K562 (cell line): ENCODE measurements around the gene ZBTB44. TPM values are rescaled to one million over a fixed set of nuclear protein-coding genes. Genes with fewer than 3 reads are reported as not detected.

Experiments
- ATAC-seq: fragments of 200-7000 bp; cut with Tn5 transposase; 3 replicates; pipeline ENCODE4 v1.9.1; 2020; ENCODE audit warnings: moderate library complexity
- BruUV-seq: library from RNA; stranded (reverse); fragments of 400-500 nt; replicated peaks from 2 replicates; lab custom pipeline; 2021; lab: Mats Ljungman, UMichigan
- CTCF ChIA-PET: fragments of 300-600 bp; formaldehyde crosslinking; extraction: SDS; loops from one replicate; lab custom pipeline; 2021; ENCODE audit warnings: low intra/inter-chr PET ratio; lab: Yijun Ruan, JAX
- POLR2A ChIA-PET: fragments of 300-600, 350-650 bp; sonication (Branson Sonifier 250); formaldehyde crosslinking; extraction: SDS; loops from one replicate; lab custom pipeline; 2021; ENCODE audit warnings: antibody characterized with exemption, inconsistent platforms; lab: Yijun Ruan, JAX
- DNase-seq, 4 experiments: peaks; one replicate each; pipeline versions ENCODE4 v3.0.0 to v3.0.0-alpha.2; 2011 to 2018; ENCODE audit warnings: low spot score in 3 of 4, mixed read lengths in 3 of 4; ENCODE audit errors: extremely low read depth in 1 of 4
- FAIRE-seq: peaks from 2 replicates; lab custom pipeline; 2011; peaks lifted over from hg19 to GRCh38; lab: Jason Lieb, UNC
- H2AFZ ChIP-seq: 2 replicates; pipeline ENCODE4 v1.6.0; 2011; ENCODE audit warnings: low read depth, low read length, control low read depth, inconsistent platforms
- H3K27ac ChIP-seq: fragments of 200-600 bp; 3 replicates; pipeline ENCODE4 v1.8.0; 2011; ENCODE audit warnings: low read depth, mild to moderate bottlenecking, control low read depth, inconsistent platforms, low read length, moderate library complexity, mixed read lengths; ENCODE audit errors: extremely low read depth
- H3K27me3 ChIP-seq, 2 experiments: fragments of 300-600 bp in 1 of 2; 2 replicates in 1 of 2; 3 replicates in 1 of 2; pipeline versions ENCODE4 v1.6.0 to v1.8.0; 2011; ENCODE audit warnings: inconsistent platforms in 2 of 2, low read length in 2 of 2, mild to moderate bottlenecking in 1 of 2, mixed read lengths in 1 of 2, moderate library complexity in 1 of 2; ENCODE audit not compliant: control insufficient read depth in 2 of 2, insufficient read depth in 2 of 2
- H3K36me3 ChIP-seq: fragments of 300-600 bp; 3 replicates; pipeline ENCODE4 v1.8.0; 2011; ENCODE audit warnings: mild to moderate bottlenecking, low read length, inconsistent platforms; ENCODE audit not compliant: control insufficient read depth, insufficient read depth
- H3K4me1 ChIP-seq, 2 experiments: fragments of 200-600 bp in 1 of 2; replicated peaks in 1 of 2; 2 replicates in 1 of 2; 3 replicates in 1 of 2; pipeline versions ENCODE4 v1.5.1 to v1.8.0; 2011; ENCODE audit warnings: inconsistent platforms in 2 of 2, low read length in 2 of 2, mild to moderate bottlenecking in 1 of 2, mixed read lengths in 1 of 2, moderate library complexity in 1 of 2; ENCODE audit not compliant: control insufficient read depth in 2 of 2, insufficient read depth in 2 of 2
- H3K4me2 ChIP-seq: 2 replicates; pipeline ENCODE4 v1.6.1; 2011; ENCODE audit warnings: low read length, control low read depth, inconsistent platforms, mixed read lengths; ENCODE audit not compliant: insufficient read depth
- H3K4me3 ChIP-seq: fragments of 200-600 bp; sonication (generic), shearing (Covaris generic); 2 replicates; pipeline ENCODE4 v1.5.1; 2016; ENCODE audit warnings: control low read depth, inconsistent platforms
- H3K79me2 ChIP-seq: fragments of 200-600 bp; 3 replicates; pipeline ENCODE4 v1.8.0; 2011; ENCODE audit warnings: low read length, inconsistent platforms; ENCODE audit not compliant: control insufficient read depth, insufficient read depth
- H3K9ac ChIP-seq, 2 experiments: 2 replicates each; pipeline versions ENCODE4 v1.6.0 to v1.6.1; 2011; ENCODE audit warnings: low read depth in 2 of 2, low read length in 2 of 2, control low read depth in 1 of 2, inconsistent platforms in 1 of 2, mild to moderate bottlenecking in 1 of 2, mixed read lengths in 1 of 2; ENCODE audit not compliant: insufficient read depth in 1 of 2
- H3K9me1 ChIP-seq: one replicate; pipeline ENCODE4 v1.6.0; 2011; ENCODE audit warnings: inconsistent platforms, mild to moderate bottlenecking, low read length, moderate library complexity; ENCODE audit not compliant: control insufficient read depth, insufficient read depth
- H3K9me3 ChIP-seq: replicated peaks from 2 replicates; pipeline ENCODE4 v1.5.1; 2011; ENCODE audit warnings: low read depth, low read length, inconsistent platforms; ENCODE audit not compliant: control insufficient read depth, insufficient read depth
- H4K20me1 ChIP-seq: replicated peaks from 2 replicates; pipeline ENCODE4 v1.6.1; 2011; ENCODE audit warnings: low read length, inconsistent platforms, mixed read lengths; ENCODE audit not compliant: control insufficient read depth, insufficient read depth
- AFF4 ChIP-seq: sonication (generic); formaldehyde crosslinking; IDR thresholded peaks from 2 replicates; pipeline ENCODE4 v1.8.0; 2023; ENCODE audit warnings: mild to moderate bottlenecking, missing genetic modification reagents
- ATF6 ChIP-seq: sonication (generic); formaldehyde crosslinking; IDR thresholded peaks from 2 replicates; pipeline ENCODE4 v1.4.0; 2020; ENCODE audit warnings: mild to moderate bottlenecking, missing genetic modification reagents
- HINFP ChIP-seq: fragments of 450-650 bp; conservative IDR thresholded peaks from 2 replicates; pipeline ENCODE4 v1.6.1; 2016; ENCODE audit warnings: missing genetic modification characterization, low read depth, mild to moderate bottlenecking, control low read depth, missing compliant biosample characterization
- KDM2B ChIP-seq: fragments of 250-450 bp; sonication (Bioruptor Pico); IDR thresholded peaks from 2 replicates; pipeline ENCODE4 v1.8.0; 2021; ENCODE audit warnings: mild to moderate bottlenecking, moderate library complexity
- MYBL2 ChIP-seq, 2 experiments: fragments of 450-650 bp in 1 of 2; sonication (generic) in 1 of 2; formaldehyde crosslinking in 1 of 2; IDR thresholded peaks; 2 replicates each; pipeline versions ENCODE4 v1.6.1 to v1.8.1; 2017 to 2022; ENCODE audit warnings: borderline replicate concordance in 1 of 2, inconsistent platforms in 1 of 2, low read depth in 1 of 2, mild to moderate bottlenecking in 1 of 2, missing genetic modification reagents in 1 of 2, moderate library complexity in 1 of 2
- ZBTB17 ChIP-seq: fragments of 450-650 bp; formaldehyde crosslinking; IDR thresholded peaks from 2 replicates; pipeline ENCODE4 v1.4.0; 2020; ENCODE audit warnings: mild to moderate bottlenecking
- WGBS: fragments of 100-300 bp; shearing (Covaris generic); methylation state at CpG from one replicate; pipeline ENCODE4 v1.1.6; 2016; ENCODE audit warnings: low coverage, mixed read lengths; ENCODE audit not compliant: insufficient coverage; ENCODE audit errors: missing lambda C conversion rate; 5-methylcytosine and 5-hydroxymethylcytosine counted together
- in situ Hi-C: fragments of 300-500 bp; cut with MboI; formaldehyde crosslinking; loops from 4 replicates; pipeline ENCODE4 v1.15.0; 2018; ENCODE audit warnings: inconsistent platforms, mixed read lengths
- intact Hi-C: fragments of 100-400 bp; cut with micrococcal nuclease; formaldehyde crosslinking; loops from 2 replicates; pipeline ENCODE4 v1.14.2; 2022
- polyA plus RNA-seq, 8 experiments: library from polyadenylated mRNA; depleted of rRNA in 4 of 8; stranded (reverse) in 5 of 8; unstranded in 3 of 8; fragments of >200 nt; fragmentation: Nextera tagmentation in 2 of 8; fragmentation: Illumina TruSeq in 1 of 8; extraction: Ambion mirVana in 2 of 8; extraction: Trizol in 1 of 8; gene quantifications; 2 replicates each; pipeline versions ENCODE4 v1.2.1 to v1.2.3, GENCODE V29; 2011 to 2014; ENCODE audit warnings: inconsistent platforms in 1 of 8, missing spikeins in 1 of 8
- total RNA-seq, 7 experiments: library from RNA; depleted of rRNA in 6 of 7; stranded (reverse); fragments of >200 nt in 6 of 7; fragmentation: Illumina TruSeq in 2 of 7; extraction: Trizol in 2 of 7; gene quantifications; 2 replicates each; pipeline versions ENCODE4 v1.2.1 to v1.2.3, GENCODE V29; 2011 to 2021; ENCODE audit warnings: low replicate concordance in 1 of 7
- TF ChIP-seq, protein P1 (sequence below): fragments of 200-800 bp; sonication (Bioruptor generic); IDR thresholded peaks from 2 replicates; pipeline ENCODE4 v1.6.1; 2016; ENCODE audit warnings: missing genetic modification characterization, missing compliant biosample characterization

Gene ZBTB44
- total and polyA plus RNA-seq, 9 of the 15 experiments (the other 6 are each of a cell fraction or from before 2014, with no cell fraction given): 4.7 to 27.1 (median 17.3) TPM

- Histone ChIP-seq H2AFZ (no peak overlapping the region), H3K27me3 (peaks cover 35 to 60% of the 10 kb centered on the region in 2 experiments), H3K36me3 (no peaks in the 10 kb centered on the region), H3K9me3 (no peaks in the 10 kb centered on the region), H3K79me2 (no peaks in the 10 kb centered on the region), H3K9ac (no peak overlapping the region), H3K4me2 (no peak overlapping the region), H3K4me3 (no peak overlapping the region), H4K20me1 (no peaks in the 10 kb centered on the region; the same call in none of the 2 replicates), H3K27ac (no peak overlapping the region), H3K9me1 (no peaks in the 10 kb centered on the region), H3K4me1 (peaks cover 0 to 15% of the 10 kb centered on the region in 2 experiments; a peak in 1 of 5 replicates)
- ChIA-PET POLR2A (no interaction called here), CTCF (no interaction called here)
- no peak for FAIRE-seq
- no peak for ATAC-seq
- in situ Hi-C loops: no loop called here
- DNase-seq: no peak
- intact Hi-C loops: no loop called here
- BruUV-seq: no TSS peak
- 10% methylated on average over 13 of the region's 13 CpGs for WGBS
- no peak for TF ChIP-seq ZBTB17 (CRISPR knock-in tag)
- TF ChIP-seq HINFP: no peak
- no peak for TF ChIP-seq MYBL2 (IDR thresholded peaks at IDR 0.05; ENCODE audit: low read depth)
- no peak for TF ChIP-seq MYBL2 (CRISPR knock-in tag; IDR thresholded peaks at IDR 0.05; ENCODE audit: borderline replicate concordance)
- TF ChIP-seq KDM2B (CRISPR knock-in tag): no peak
- TF ChIP-seq, protein P1, sequence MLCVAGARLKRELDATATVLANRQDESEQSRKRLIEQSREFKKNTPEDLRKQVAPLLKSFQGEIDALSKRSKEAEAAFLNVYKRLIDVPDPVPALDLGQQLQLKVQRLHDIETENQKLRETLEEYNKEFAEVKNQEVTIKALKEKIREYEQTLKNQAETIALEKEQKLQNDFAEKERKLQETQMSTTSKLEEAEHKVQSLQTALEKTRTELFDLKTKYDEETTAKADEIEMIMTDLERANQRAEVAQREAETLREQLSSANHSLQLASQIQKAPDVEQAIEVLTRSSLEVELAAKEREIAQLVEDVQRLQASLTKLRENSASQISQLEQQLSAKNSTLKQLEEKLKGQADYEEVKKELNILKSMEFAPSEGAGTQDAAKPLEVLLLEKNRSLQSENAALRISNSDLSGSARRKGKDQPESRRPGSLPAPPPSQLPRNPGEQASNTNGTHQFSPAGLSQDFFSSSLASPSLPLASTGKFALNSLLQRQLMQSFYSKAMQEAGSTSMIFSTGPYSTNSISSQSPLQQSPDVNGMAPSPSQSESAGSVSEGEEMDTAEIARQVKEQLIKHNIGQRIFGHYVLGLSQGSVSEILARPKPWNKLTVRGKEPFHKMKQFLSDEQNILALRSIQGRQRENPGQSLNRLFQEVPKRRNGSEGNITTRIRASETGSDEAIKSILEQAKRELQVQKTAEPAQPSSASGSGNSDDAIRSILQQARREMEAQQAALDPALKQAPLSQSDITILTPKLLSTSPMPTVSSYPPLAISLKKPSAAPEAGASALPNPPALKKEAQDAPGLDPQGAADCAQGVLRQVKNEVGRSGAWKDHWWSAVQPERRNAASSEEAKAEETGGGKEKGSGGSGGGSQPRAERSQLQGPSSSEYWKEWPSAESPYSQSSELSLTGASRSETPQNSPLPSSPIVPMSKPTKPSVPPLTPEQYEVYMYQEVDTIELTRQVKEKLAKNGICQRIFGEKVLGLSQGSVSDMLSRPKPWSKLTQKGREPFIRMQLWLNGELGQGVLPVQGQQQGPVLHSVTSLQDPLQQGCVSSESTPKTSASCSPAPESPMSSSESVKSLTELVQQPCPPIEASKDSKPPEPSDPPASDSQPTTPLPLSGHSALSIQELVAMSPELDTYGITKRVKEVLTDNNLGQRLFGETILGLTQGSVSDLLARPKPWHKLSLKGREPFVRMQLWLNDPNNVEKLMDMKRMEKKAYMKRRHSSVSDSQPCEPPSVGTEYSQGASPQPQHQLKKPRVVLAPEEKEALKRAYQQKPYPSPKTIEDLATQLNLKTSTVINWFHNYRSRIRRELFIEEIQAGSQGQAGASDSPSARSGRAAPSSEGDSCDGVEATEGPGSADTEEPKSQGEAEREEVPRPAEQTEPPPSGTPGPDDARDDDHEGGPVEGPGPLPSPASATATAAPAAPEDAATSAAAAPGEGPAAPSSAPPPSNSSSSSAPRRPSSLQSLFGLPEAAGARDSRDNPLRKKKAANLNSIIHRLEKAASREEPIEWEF (CRISPR knock-in tag): no peak
- TF ChIP-seq ATF6 (CRISPR knock-in tag): no peak
- TF ChIP-seq AFF4 (CRISPR knock-in tag): no peak
Observed at GRCh38 chr11:130187096-130187495, 127.6 kb downstream of the ZBTB44 start.
